Psoas muscle (tissue), 8 donors: ENCODE results near the gene STX18. TPM values are rescaled to one million over a fixed set of nuclear protein-coding genes. Genes with fewer than 3 reads are reported as not detected.

Experiments
- ATAC-seq, 4 donors: fragments of 200-7000 bp; cut with Tn5 transposase; one replicate each; pipeline ENCODE4 v1.9.1; 2020; ENCODE audit warnings: moderate library complexity in 3 of 4, mild to moderate bottlenecking in 2 of 4
- DNase-seq, 2 donors: peaks; one replicate each; pipeline ENCODE4 v3.0.0-alpha.2; 2020
- H3K27ac ChIP-seq: fragments of 200-600 bp; one replicate; pipeline ENCODE4 v1.8.0; 2022
- H3K27me3 ChIP-seq, 3 donors: fragments of 200-600 bp in 1 of 3; one replicate each; pipeline versions ENCODE4 v1.6.1 to v1.8.0; 2013 to 2022; ENCODE audit warnings: low read length in 2 of 3, mild to moderate bottlenecking in 2 of 3, moderate library complexity in 1 of 3; ENCODE audit not compliant: insufficient read depth in 3 of 3
- H3K36me3 ChIP-seq, 2 donors: fragments of 200-600 bp in 1 of 2; one replicate each; pipeline versions ENCODE4 v1.6.1 to v1.8.0; 2013 to 2022; ENCODE audit warnings: low read depth in 1 of 2, mild to moderate bottlenecking in 1 of 2, moderate library complexity in 1 of 2; ENCODE audit not compliant: insufficient read depth in 1 of 2
- H3K4me1 ChIP-seq: fragments of 200-600 bp; one replicate; pipeline ENCODE4 v1.8.0; 2022
- H3K4me3 ChIP-seq: fragments of 200-600 bp; one replicate; pipeline ENCODE4 v1.8.0; 2022; ENCODE audit warnings: mild to moderate bottlenecking
- H3K9me3 ChIP-seq: fragments of 200-600 bp; one replicate; pipeline ENCODE4 v1.8.0; 2022
- CTCF ChIP-seq: fragments of 200-600 bp; IDR thresholded peaks from one replicate; pipeline ENCODE4 v1.8.0; 2022; ENCODE audit warnings: antibody characterized with exemption
- WGBS, 3 donors: extraction: QIAGEN DNeasy Blood & Tissue Kit; methylation state at CpG; one replicate each; pipeline versions ENCODE4 v1.1.6 to v1.1.7; 2013; 5-methylcytosine and 5-hydroxymethylcytosine counted together
- intact Hi-C, 2 donors: fragments of 100-400 bp; cut with DNase I; formaldehyde crosslinking; loops; one replicate each; pipeline versions ENCODE4 v1.11.0 to v1.14.2; 2022
- polyA plus RNA-seq, 3 donors: library from polyadenylated mRNA; stranded (reverse); fragments of 200-250 nt; gene quantifications; one replicate each; pipeline ENCODE4 v1.2.3, GENCODE V29; 2013
- total RNA-seq, 4 donors: library from RNA; stranded (reverse); fragmentation: NEBNext Ultra II Directional in 2 of 4; extraction: Animal tissue kit (Norgen Biotek cat#: 25700) in 2 of 4; gene quantifications; one replicate each; pipeline versions ENCODE4 v1.2.1 to v1.2.4, GENCODE V29; 2021 to 2023
- donor health status: healthy with polysubstance abuse.
- donor health status: DM: no; HTN: no; CAD: no; lungs with moderate emphysema.
- donor health status: Bipolar disorder and iron deficiency.
- donor health status: healthy.
- donor health status: DM: yes; HTN: yes; CAD: no.
- donor health status: DM: no; HTN: no; CAD: no.
- donor health status: DM: no; HTN: no; CAD: no.
- donor health status: DM: yes; HTN: yes; CAD: no.

Gene STX18
- total and polyA plus RNA-seq, 7 donors: 12.1 to 29.7 (median 21.1) TPM

- no peaks in the 10 kb centered on the region for H3K9me3 ChIP-seq
- H3K4me3 ChIP-seq: no peak overlapping the region
- H3K36me3 ChIP-seq: peaks cover 0 to 38% of the 10 kb centered on the region in 2 donors
- intact Hi-C loops: no loop called here
- H3K27me3 ChIP-seq: no peaks in the 10 kb centered on the region
- ATAC-seq (peak in 1 of 4 donors; percentile 19), DNase-seq (peak in 1 of 2 donors; percentile 24)
- no peaks in the 10 kb centered on the region for H3K4me1 ChIP-seq
- H3K27ac ChIP-seq: no peak overlapping the region
- WGBS, 3 donors: 92 to 95% (median 95%) methylated on average over 27 of the region's 27 CpGs
- no peak for TF ChIP-seq CTCF
Measured at GRCh38 chr4:4415806-4416805, 125.7 kb downstream of the STX18 start.

- peaks cover 0 to 30% of the 10 kb centered on the region in 2 donors for H3K36me3 ChIP-seq
- no peak overlapping the region for H3K4me3 ChIP-seq
- no peaks in the 10 kb centered on the region for H3K9me3 ChIP-seq
- H3K27me3 ChIP-seq: no peaks in the 10 kb centered on the region
- TF ChIP-seq CTCF: no peak
- 92 to 96% (median 94%) methylated on average over 19 of the region's 19 CpGs for WGBS, 3 donors
- ATAC-seq (no peak), DNase-seq (peak in 1 of 2 donors; percentile 47)
- intact Hi-C loops: no loop called here
- no peaks in the 10 kb centered on the region for H3K4me1 ChIP-seq
- no peak overlapping the region for H3K27ac ChIP-seq
Measured at GRCh38 chr4:4415107-4415805, 126.6 kb downstream of the STX18 start.

- Histone ChIP-seq H3K4me1 (no peaks in the 10 kb centered on the region), H3K27me3 (peaks cover 0 to 3% (median 0%) of the 10 kb centered on the region in 3 donors), H3K27ac (no peak overlapping the region), H3K36me3 (peaks cover 0 to 15% of the 10 kb centered on the region in 2 donors), H3K9me3 (no peaks in the 10 kb centered on the region), H3K4me3 (no peak overlapping the region)
- intact Hi-C loops: no loop called here
- DNase-seq (peak in 1 of 2 donors; percentile 26), ATAC-seq (no peak)
- no peak for TF ChIP-seq CTCF
- WGBS, 3 donors: 80 to 84% (median 83%) methylated on average over 5 to 7 of the region's 7 CpGs
Measured at GRCh38 chr4:4413806-4414205, 128.0 kb downstream of the STX18 start.

GRCh38 chr4:4413373-4413725, 128.5 kb downstream of the STX18 start:
- Histone ChIP-seq H3K9me3 (no peaks in the 10 kb centered on the region), H3K27me3 (peaks cover 0 to 8% (median 0%) of the 10 kb centered on the region in 3 donors), H3K4me1 (no peaks in the 10 kb centered on the region), H3K27ac (no peak overlapping the region), H3K4me3 (no peak overlapping the region), H3K36me3 (peaks cover 0 to 11% of the 10 kb centered on the region in 2 donors)
- 73 to 80% (median 78%) methylated on average over 10 of the region's 10 CpGs for WGBS, 3 donors
- intact Hi-C loops: no loop called here
- peak in 1 of 2 donors; percentile 39 for DNase-seq
- ATAC-seq: no peak
- TF ChIP-seq CTCF: no peak
